PC-9 (cell line): ENCODE measurements around the gene GPLD1. TPM values are rescaled to one million over a fixed set of nuclear protein-coding genes. Genes with fewer than 3 reads are reported as not detected.

ENCODE experiments used
- BruUV-seq: library from RNA; stranded (reverse); fragments of 400-500 nt; replicated peaks from 2 replicates; lab custom pipeline; 2021; lab: Mats Ljungman, UMichigan
- CTCF ChIA-PET: fragments of 300-600 bp; sonication (Branson Sonifier 250); formaldehyde crosslinking; loops from one replicate; lab custom pipeline; 2022; ENCODE audit warnings: antibody characterized with exemption; lab: Charles Lee
- POLR2A ChIA-PET: fragments of 300-600 bp; sonication (Branson Sonifier 250); formaldehyde crosslinking; loops from one replicate; lab custom pipeline; 2022; ENCODE audit warnings: antibody characterized with exemption; ENCODE audit not compliant: unreplicated experiment; lab: Charles Lee
- DNase-seq, 2 experiments: peaks; one replicate each; pipeline versions ENCODE4 v3.0.0 to v3.0.0-alpha.2; 2015 to 2022; ENCODE audit warnings: mixed read lengths in 1 of 2
- H2AFZ ChIP-seq: fragments of 200-600 bp; sonication (generic); 2 replicates; pipeline ENCODE4 v1.8.1; 2017; ENCODE audit warnings: antibody characterized with exemption
- H3F3A ChIP-seq: fragments of 200-600 bp; sonication (generic); 2 replicates; pipeline ENCODE4 v1.8.1; 2017; ENCODE audit warnings: antibody characterized with exemption, mild to moderate bottlenecking, low read depth; ENCODE audit not compliant: insufficient read depth
- H3K27ac ChIP-seq: fragments of 200-600 bp; sonication (generic); 2 replicates; pipeline ENCODE4 v1.6.1; 2016; ENCODE audit warnings: mixed run types
- H3K27me3 ChIP-seq: fragments of 200-600 bp; sonication (generic); 2 replicates; pipeline ENCODE4 v1.6.1; 2016; ENCODE audit warnings: low read depth, mixed run types; ENCODE audit not compliant: insufficient read depth
- H3K36me3 ChIP-seq: fragments of 200-600 bp; sonication (generic); 2 replicates; pipeline ENCODE4 v1.6.1; 2016; ENCODE audit warnings: low read depth, mixed run types
- H3K4me1 ChIP-seq: fragments of 200-600 bp; sonication (generic); replicated peaks from 2 replicates; pipeline ENCODE4 v1.6.1; 2016; ENCODE audit warnings: mixed run types; ENCODE audit not compliant: insufficient read depth
- H3K4me2 ChIP-seq: fragments of 200-600 bp; sonication (generic); 2 replicates; pipeline ENCODE4 v1.6.1; 2017; ENCODE audit warnings: mixed run types
- H3K4me3 ChIP-seq: fragments of 200-600 bp; sonication (generic); 2 replicates; pipeline ENCODE4 v1.6.1; 2016; ENCODE audit warnings: mixed run types
- H3K79me2 ChIP-seq: fragments of 200-600 bp; sonication (generic); 2 replicates; pipeline ENCODE4 v1.6.1; 2017; ENCODE audit warnings: low read depth, mixed run types
- H3K9me2 ChIP-seq: fragments of 200-600 bp; sonication (generic); 2 replicates; pipeline ENCODE4 v1.8.1; 2017; ENCODE audit warnings: mild to moderate bottlenecking; ENCODE audit not compliant: insufficient read depth
- H3K9me3 ChIP-seq: fragments of 200-600 bp; sonication (generic); 2 replicates; pipeline ENCODE4 v1.8.1; 2016; ENCODE audit warnings: low read depth; ENCODE audit not compliant: insufficient read depth
- H4K20me1 ChIP-seq: fragments of 200-600 bp; sonication (generic); 2 replicates; pipeline ENCODE4 v1.8.1; 2017; ENCODE audit not compliant: insufficient read depth
- CTCF ChIP-seq: fragments of 200-600 bp; sonication (generic); conservative IDR thresholded peaks from 2 replicates; pipeline ENCODE4 v1.6.1; 2017; ENCODE audit warnings: mixed run types, antibody characterized with exemption, mild to moderate bottlenecking, moderate library complexity
- EZH2 ChIP-seq: fragments of 200-600 bp; sonication (generic); IDR thresholded peaks from 2 replicates; pipeline ENCODE4 v1.8.0; 2017; ENCODE audit warnings: antibody characterized with exemption, low read depth
- intact Hi-C: fragments of 100-400 bp; cut with micrococcal nuclease; formaldehyde crosslinking; loops from one replicate; pipeline ENCODE4 v1.10.0; 2022; ENCODE audit not compliant: unreplicated experiment
- total RNA-seq: library from RNA; stranded (reverse); gene quantifications from 2 replicates; pipeline ENCODE4 v1.2.3, GENCODE V29; 2021

GPLD1 gene
- total RNA-seq, 1 experiment from 2014 or later, result 2.0 TPM

- H2AFZ ChIP-seq, result no peak overlapping the region
- POLR2A ChIA-PET, result interaction anchor here (0.6 kb wide), 1 partner anchor 520 kb away, joined by 5 read pairs; no protein-coding TSS in a partner anchor
- H3K36me3 ChIP-seq, result no peaks in the 10 kb centered on the region; the same call in 1 of the 2 replicates
- BruUV-seq, result no TSS peak
- no peaks in the 10 kb centered on the region for H3K9me2 ChIP-seq
- no peak overlapping the region for H3K4me3 ChIP-seq
- peaks cover 16% of the 10 kb centered on the region for H3K4me1 ChIP-seq
- intact Hi-C loops, result no loop called here
- no peaks in the 10 kb centered on the region for H3K27me3 ChIP-seq
- TF ChIP-seq CTCF, result no peak
- TF ChIP-seq EZH2, result no peak
- H3K27ac ChIP-seq, result no peak overlapping the region
- CTCF ChIA-PET, result no interaction called here
- H3K79me2 ChIP-seq, result no peaks in the 10 kb centered on the region
- no peaks in the 10 kb centered on the region for H4K20me1 ChIP-seq
- H3F3A ChIP-seq, result peaks cover 13% of the 10 kb centered on the region; the same call in 1 of the 2 replicates
- no peaks in the 10 kb centered on the region for H3K9me3 ChIP-seq
- no peak for DNase-seq
- H3K4me2 ChIP-seq, result no peak overlapping the region
Measured at GRCh38 chr6:24497254-24497970, 8.0 kb upstream of the GPLD1 start.

- no TSS peak for BruUV-seq
- ChIA-PET POLR2A (interaction anchor here (0.7 kb wide), 1 partner anchor 219 kb away, joined by 4 read pairs; no protein-coding TSS in a partner anchor), CTCF (interaction anchor here (0.5 to 1.0 kb wide), 5 partner anchors 10 to 84 kb away, joined by 3 to 10 read pairs (median 7); no protein-coding TSS in a partner anchor)
- peaks cover 18% of the 10 kb centered on the region for H3F3A ChIP-seq
- peak within 1 kb of the TSS; percentile 97 for H3K4me2 ChIP-seq
- H2AFZ ChIP-seq, result peak within 1 kb of the TSS; percentile 97
- H3K27me3 ChIP-seq, result no peaks in the 10 kb centered on the region
- peaks cover 25% of the 10 kb centered on the region for H3K4me1 ChIP-seq
- no peaks in the 10 kb centered on the region for H3K9me3 ChIP-seq
- DNase-seq, result peak; percentile 35 to 56
- no peaks in the 10 kb centered on the region for H3K36me3 ChIP-seq
- no peaks in the 10 kb centered on the region for H3K9me2 ChIP-seq
- TF ChIP-seq CTCF (no peak; the same call in 1 of the 2 replicates), EZH2 (no peak)
- H3K4me3 ChIP-seq, result peak within 1 kb of the TSS; percentile 92
- no peak within 1 kb of the TSS for H3K27ac ChIP-seq
- intact Hi-C loops, result loop anchor here (2.0 kb wide), 1 partner anchor 66 kb away; no protein-coding TSS in a partner anchor
- no peaks in the 10 kb centered on the region for H3K79me2 ChIP-seq
- no peaks in the 10 kb centered on the region for H4K20me1 ChIP-seq
Measured at GRCh38 chr6:24494821-24495795, 5.7 kb upstream of the GPLD1 start, which contains the start of gene ALDH5A1. Gene ALDH5A1, plus strand, starts transcription at chr6:24494969. Its CDS starts 28 bp downstream, at chr6:24494997.
